NCI-H2029 treated with DMSO at 0.1 percent for 48 hours (cell line): Measurements from ENCODE around the gene CACNB2.

Experiments used
- DNase-seq: peaks from one replicate; lab custom pipeline; 2025; lab: John Stamatoyannopoulos, UW

Gene CACNB2

DNA sequence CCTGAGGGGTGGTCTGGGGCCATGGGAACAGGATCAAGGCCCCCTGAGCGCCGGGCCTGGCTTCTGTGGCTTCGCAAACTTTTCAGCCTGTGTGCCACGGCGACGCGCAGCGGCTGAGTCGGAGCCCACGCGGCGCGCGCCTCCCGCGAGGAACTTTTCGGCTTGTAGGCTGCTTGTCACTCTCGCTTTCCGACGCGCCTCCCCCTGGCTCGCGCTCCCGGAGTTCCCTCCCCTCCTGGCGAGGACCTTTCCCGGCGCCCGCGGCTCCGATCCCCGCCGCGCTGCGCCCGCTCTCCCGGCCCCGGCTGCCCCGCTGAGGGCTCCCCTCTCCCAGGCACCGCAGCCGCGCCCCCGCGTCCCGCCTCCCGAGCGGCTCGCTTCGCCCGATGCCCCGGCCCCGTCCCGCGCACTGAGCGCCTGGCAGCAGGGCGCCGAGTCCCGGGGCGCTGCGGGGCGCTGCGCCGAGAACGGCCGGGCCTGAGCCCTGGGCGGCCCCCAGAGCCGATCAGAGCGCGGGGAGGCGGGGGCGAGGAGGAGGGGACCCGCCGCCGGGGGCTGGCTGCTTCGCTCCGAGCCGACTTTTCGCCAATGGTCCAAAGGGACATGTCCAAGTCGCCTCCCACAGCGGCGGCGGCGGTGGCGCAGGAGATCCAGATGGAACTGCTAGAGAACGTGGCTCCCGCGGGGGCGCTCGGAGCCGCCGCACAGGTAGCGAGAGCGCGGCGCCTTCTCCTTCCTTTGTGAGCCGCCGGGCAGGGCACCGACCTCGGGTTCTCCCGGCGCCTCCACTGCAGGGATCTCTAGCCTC lies at the start of gene CACNB2:
Gene CACNB2, plus strand, starts transcription at position 276 of the 808 bp plus-strand sequence.
- DNase-seq, result no peak

- DNase-seq, result no peak
Measured at GRCh38 chr10:18094332-18094731, 45.9 kb upstream of the CACNB2 start.

GRCh38 chr10:18094793-18095192 lies 45.4 kb upstream of the CACNB2 start:
- DNase-seq, result no peak

- no peak for DNase-seq
Measured at GRCh38 chr10:18097524-18097923, 42.7 kb upstream of the CACNB2 start.

- DNase-seq, result no peak
Measured at GRCh38 chr10:18098201-18098600, 42.0 kb upstream of the CACNB2 start.

- DNase-seq, result no peak
Measured at GRCh38 chr10:18099415-18099814, 40.8 kb upstream of the CACNB2 start.

- DNase-seq, result no peak
Measured at GRCh38 chr10:18100669-18101068, 39.6 kb upstream of the CACNB2 start.

- DNase-seq, result no peak
Measured at GRCh38 chr10:18102404-18102803, 37.8 kb upstream of the CACNB2 start.

DNA sequence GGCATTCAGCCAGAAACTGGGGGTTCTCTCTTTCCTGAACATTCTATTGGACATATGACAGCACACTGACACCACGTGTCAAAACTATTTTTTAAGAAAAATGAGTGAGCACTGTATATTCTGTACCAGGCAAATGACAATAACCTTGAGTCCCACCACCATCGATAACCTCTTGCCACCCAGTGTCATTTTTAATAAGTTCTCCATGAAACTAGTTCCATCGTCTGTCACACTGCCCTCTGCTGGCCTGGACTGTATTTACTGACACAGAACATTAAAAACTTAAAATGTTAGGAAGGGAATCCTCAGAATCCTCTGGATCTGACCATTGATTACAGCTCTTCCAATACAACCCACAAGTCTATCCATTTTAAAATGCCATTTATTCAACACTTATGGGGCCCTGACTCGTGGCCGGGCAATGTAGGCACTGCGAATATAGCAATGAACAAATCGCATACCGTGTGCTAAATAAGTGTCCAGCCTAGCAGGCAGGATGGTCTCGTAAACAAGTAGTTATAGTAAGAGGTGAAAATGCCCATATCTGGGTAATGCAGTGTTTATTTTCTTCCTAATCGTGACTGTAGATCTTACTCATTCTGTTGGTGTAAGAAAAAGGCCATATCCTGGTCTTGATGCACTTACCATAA lies 35.9 kb upstream of the CACNB2 start:
- DNase-seq, result no peak

DNA sequence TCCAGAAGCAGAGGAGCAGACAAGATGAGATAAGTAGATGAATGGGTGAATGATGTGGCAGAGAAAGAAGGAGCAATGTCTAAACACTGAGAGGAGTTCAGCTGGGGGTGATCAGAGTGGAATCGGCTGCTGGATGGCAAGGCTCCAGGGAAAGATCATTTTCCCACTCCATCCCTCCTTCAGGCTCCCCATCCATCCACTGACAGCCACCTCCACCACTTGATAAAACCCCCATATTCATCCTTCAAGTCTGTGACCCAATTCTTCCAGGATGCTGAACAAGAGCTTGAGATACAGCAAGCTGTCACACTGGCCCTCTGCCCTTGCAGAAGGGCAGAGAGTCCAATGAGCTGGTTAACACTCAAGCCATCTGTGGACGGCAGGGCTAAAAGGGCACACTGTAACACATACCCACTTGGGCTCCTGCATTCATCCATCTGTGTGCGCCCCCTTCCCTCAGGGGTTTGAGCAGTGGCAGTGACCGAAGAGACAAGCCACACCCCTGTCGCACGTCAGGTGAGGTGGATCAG lies 30.8 kb upstream of the CACNB2 start:
- DNase-seq, result no peak

GRCh38 chr10:18113881-18114280 lies 26.3 kb upstream of the CACNB2 start:
- no peak for DNase-seq

- no peak for DNase-seq
Measured at GRCh38 chr10:18117276-18117675, 22.9 kb upstream of the CACNB2 start.

DNA sequence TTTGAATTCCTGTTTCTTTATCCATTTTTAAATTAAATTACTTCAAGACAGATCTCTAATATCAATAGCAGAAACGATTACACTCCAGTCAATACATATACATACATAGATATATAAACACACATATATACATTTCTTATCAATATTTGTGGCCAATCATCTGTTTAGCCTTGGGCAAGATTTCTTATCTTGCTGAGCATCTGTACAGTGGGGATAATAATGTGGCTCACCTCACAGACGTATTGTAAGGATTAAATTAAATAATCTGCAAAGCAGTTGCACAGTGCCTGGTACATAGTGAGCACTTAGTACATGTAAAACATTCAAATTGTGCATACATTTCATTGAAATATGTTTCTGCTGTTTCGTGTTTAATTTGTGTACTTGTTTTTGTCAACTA lies 17.5 kb upstream of the CACNB2 start:
- DNase-seq, result no peak

GRCh38 chr10:18133046-18133445 lies 7.2 kb upstream of the CACNB2 start:
- DNase-seq, result no peak

- DNase-seq, result no peak
Measured at GRCh38 chr10:18134509-18134908, 5.7 kb upstream of the CACNB2 start.

GRCh38 chr10:18134921-18135320 lies 5.3 kb upstream of the CACNB2 start:
- no peak for DNase-seq

GRCh38 chr10:18136073-18136791 lies 4.0 kb upstream of the CACNB2 start:
- DNase-seq, result no peak

DNA sequence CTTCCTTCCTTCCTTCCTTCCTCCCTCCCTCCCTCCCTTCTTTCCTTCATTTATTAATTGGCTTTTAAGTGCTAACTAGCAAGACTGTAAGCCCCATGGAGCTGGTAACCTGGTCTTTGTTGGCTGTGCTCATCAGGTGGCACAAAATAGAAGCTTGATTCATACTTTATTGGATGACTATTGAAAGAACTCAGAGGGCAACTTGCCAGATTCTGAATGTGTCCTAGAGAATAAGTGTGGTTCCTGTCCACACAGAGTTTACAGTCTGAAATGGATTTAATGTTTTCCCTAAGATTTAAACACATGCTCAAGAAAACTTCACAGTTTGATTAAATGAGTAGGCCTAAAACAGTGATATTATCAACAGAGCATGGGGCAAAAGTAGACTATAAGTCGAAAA lies 3.1 kb upstream of the CACNB2 start:
- no peak for DNase-seq

- DNase-seq, result no peak
Measured at GRCh38 chr10:18140957-18141845, 977 bp downstream of the CACNB2 start.

DNA sequence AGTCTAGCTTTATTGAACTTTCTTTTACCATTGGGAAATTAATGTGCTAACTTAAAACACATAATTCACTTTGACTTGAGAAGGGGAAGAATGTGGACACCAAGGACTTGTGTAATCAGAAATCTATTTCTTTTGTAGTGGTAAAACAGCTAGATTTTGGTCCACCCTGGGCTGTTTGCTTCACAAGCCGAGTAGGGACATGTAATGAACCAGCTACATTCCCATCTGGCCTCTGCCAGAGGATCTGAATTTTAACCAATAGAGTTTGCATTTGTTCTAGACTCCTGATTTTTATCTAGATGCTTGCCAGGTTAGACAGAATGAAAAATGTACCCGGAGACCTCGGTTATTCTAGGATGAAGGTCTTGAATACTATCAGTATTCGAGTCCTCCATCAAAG lies 1.9 kb downstream of the CACNB2 start:
- no peak for DNase-seq

DNA sequence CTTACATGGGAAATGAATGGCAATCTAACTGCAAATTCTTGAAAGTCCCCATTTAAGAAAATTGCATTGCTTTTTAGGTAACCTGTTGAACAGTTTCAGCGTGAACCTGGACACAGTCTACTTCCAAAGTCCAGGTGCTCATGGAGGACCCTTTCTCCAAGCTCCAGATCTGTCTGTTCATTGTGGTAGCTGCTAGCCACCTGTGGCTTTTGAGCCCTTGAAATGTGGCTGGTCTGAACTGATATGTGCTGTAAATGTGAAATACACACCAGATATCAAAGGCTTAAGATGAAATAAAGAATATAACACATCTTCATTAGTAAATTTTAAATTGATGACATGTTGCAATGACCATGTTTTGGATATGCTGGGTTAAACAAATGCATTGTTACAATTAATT lies 4.2 kb downstream of the CACNB2 start:
- DNase-seq, result no peak

GRCh38 chr10:18144928-18145327 lies 4.7 kb downstream of the CACNB2 start:
- no peak for DNase-seq
